Stimulated activated CD8-positive, alpha-beta memory T cell treated with anti-CD3 and anti-CD28 coated beads, Interleukin-4, amount 100 ng/mL, for 1 hour (primary cell): ENCODE measurements around the gene ASB15.
"Not testable (repeated sequence)": the region's sequence is repeated elsewhere in the genome, so short reads cannot be mapped to it uniquely, and the experiment has no call there.

Experiments used
- DNase-seq, 2 donors: peaks; one replicate each; pipeline ENCODE4 v3.0.0-alpha.2; 2020; ENCODE audit warnings: low read depth in 2 of 2, low spot score in 1 of 2

Gene ASB15

DNA sequence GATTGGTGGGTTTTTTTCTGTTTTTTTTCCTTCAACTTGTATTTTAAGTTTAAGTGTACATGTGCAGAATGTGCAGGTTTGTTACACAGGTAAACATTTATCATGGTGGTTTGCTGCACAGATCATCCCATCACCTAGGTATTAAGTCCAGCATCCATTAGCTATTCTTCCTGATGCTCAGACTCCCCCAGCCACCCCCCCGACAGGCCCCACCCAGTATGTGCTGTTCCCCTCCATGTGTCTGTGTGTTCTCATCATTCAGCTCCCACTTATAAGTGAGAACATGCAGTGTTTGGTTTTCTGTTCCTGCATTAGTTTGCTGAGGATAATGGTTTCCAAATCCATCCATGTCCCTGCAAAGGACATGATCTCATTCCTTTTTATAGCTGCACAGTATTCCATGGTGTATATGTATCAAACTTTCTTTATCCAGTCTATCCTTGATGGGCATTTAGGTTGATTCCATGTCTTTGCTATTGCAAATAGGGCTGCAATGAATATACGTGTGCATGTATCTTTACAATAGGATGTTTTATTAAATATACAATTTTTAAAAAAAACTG, 32.5 kb downstream of the ASB15 start:
- not testable (repeated sequence) for DNase-seq

DNA sequence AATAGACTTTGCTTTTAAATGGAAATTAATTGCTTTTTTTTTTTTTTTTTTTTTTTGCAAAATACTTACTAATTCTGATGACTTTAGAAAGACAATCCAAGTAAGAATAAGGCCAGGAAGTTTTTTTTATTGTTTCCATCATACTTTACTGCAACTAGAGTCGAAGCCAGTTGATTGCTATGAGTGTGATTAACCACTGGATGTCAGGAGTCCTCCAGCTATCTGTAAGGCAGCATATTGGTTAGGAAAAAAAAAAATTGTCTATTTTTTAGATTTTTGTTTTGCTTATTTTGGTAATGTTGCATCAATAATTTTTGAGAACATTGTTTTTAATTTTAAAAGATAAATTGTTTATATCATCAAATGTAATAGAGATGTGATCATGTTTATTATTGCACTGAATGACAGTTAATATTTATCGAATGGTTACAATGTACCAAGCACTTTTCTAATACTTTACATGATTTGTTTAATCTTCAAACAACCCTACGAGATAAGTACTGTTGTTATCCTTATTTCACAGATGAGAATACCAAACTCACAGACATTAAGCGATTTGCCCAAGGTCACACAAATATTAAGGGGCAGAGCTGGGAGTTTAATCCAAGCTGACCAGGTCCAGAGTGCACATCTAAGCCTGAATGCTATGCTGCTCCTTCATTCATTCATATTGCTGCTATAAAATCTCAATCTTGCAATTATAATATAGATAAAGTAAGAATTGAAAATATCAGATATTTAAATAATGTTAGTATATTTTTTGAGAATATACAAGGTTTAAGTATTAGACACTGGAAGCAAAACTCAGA, 34.1 kb downstream of the ASB15 start:
- no peak for DNase-seq

DNA sequence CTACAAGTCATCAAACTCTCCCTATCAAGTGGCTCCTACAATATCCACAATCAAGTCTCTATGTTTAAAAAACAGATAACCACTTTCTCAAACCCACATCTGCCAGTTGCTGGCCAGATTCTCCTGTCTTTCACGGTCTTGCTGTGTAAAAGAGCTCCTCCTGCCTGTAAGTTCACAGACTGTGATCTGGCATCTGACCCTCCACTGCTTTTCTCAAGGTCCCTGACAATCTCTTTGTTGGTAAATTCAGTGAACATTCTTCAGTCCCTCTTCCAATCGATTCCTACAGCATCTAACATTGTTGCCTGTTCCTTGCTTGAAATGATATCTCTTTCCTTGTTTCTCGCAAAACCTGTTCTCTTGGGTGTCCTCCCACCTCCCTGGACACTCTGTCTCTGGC, 35.6 kb downstream of the ASB15 start:
- DNase-seq = no peak

DNA sequence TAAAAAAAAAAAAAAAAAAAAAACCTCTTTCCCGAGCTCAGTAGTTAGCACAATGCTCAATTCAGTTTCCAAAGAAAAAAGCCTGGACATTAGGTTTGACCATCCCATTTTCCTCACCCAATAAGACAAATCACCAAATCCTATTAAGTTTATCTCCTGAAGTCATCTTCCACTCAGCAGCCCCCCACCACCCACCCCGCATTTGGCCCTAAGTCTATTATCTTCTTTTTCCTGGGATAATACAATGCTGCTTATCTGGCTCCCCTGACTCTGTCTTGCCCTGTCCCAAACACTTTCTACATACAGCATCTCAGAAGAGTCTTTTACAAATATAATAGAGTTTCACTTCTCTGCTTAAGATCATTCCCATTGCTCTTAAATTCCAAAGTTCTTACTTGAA, 36.3 kb downstream of the ASB15 start:
- DNase-seq = no peak

DNA sequence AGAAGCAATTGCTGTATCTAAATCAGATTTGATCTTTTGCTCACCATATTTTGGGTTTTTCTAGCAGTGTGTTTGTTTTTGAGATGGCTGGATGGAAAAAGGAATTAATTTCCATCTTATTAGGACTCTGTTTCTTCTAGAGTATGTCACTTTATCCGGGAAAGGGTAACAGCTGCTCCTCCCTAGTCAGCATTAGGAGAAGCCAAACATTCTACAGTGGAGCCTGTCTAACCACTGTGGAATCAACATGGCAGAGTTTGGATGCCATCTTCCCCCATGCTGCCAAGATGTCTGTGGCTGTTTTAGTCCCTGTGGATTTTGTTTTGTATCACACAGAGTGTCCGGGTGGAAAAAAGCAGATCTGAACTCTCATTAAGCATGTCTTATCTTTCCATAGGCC, 38.0 kb downstream of the ASB15 start:
- DNase-seq = no peak

DNA sequence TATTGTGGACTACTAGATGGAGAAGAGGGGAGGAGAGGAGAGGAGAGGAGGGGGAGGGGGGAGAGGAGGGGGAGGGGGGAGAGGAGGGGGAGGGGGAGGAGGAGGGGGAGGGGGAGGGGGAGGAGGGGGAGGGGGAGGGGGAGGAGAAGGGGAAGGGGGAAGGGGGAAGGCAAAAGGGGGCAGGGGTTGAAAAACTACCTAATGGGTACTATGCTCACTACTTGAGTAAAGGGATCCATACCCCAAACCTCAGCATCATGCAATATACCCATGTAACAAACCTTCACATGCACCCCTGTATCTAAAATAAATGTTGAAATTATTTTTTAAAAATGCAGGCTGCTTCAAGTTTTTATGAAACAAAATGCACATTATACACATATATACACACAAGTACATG, 39.0 kb downstream of the ASB15 start:
- DNase-seq = no peak

GRCh38 chr7:123641901-123642300, 40.3 kb downstream of the ASB15 start:
- no peak for DNase-seq

- no peak for DNase-seq
These were observed 42.1 kb downstream of the ASB15 start for GRCh38 chr7:123643495-123644441.

GRCh38 chr7:123645516-123645915, 43.9 kb downstream of the ASB15 start:
- DNase-seq = no peak

- DNase-seq = no peak
These were observed 45.6 kb downstream of the ASB15 start for GRCh38 chr7:123647106-123647730.

DNA sequence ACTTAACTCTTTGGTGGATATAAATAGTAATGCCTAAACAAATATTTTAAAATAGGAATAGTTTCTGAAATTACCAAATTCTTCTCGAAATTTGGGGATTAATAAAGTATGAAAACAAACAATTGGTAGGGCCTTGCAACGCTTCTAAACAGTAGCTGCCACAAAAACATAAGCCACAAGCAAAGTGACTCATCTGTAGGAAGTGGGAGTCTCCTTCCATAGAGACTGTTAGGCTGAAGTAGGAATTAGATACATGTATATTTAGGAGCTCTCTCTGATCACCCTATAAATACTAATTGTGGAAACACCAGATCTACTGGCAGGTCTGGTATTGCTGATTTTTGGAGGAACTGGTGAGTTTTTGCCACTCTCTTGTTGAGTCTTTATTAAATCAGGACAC, 48.3 kb downstream of the ASB15 start:
- no peak for DNase-seq

- DNase-seq = no peak
These were observed 49.0 kb downstream of the ASB15 start for GRCh38 chr7:123650595-123650994.

- no peak for DNase-seq
These were observed 50.8 kb downstream of the ASB15 start for GRCh38 chr7:123652406-123652805.

- DNase-seq = no peak
These were observed 51.5 kb downstream of the ASB15 start for GRCh38 chr7:123653162-123653561.

DNA sequence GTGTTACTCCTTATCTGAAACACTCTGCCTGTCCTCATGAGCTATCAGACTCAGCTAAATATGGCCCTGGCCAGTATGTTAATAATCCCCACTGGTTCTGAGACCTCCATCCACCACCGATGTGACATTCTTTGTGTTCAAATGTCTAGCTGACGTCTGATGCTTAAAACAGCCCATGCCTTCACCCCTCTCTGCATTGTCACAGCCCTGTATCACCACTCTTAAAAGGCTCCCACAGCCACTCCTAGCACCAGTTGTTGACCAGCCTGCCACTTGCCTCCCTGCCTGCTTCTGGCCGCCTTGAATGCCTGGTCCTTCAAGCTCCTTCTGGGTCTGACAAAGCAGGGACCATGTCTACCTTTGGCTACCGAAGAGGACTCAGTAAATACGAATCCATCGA, 54.0 kb downstream of the ASB15 start, which contains the start of gene LMOD2:
Gene LMOD2, plus strand, starts transcription at position 253 of the 400 bp plus-strand sequence. Its CDS starts 98 bp downstream, at position 351.
- DNase-seq = no peak

DNA sequence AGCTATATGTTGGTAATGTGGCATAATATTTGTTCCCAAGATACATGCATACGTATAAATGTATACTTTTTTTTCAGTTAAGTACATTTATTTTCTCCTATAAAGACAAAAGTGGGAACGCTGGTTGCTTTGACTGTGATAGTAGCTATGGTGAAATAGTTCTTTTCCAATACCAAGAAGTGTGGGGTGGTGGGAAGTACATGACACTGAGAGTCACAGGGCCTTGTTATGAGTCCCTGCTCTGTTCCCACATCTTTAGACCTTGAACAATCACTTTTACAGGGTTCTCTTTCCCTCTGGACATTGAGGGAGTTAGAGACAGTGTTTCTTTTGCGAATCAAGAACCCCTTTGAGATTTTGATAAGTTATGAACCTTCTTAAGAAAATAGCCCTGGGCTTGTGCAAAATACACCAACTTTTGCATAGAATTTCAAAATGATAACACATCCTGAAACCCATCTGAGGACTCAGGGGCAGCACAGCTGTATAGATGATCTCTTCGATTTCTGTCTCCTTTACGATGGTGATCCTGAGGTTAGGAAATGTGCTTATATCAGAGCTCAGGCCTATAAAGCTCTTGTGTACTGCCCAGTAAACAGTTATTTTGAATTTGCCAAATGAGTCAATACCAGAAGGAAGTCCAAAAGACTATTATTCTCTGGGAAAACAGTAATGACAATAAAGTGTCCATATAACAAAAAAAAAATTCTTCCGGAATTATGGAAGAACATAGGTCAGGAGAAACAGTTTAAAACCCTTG, 55.1 kb downstream of the ASB15 start:
- DNase-seq = no peak

DNA sequence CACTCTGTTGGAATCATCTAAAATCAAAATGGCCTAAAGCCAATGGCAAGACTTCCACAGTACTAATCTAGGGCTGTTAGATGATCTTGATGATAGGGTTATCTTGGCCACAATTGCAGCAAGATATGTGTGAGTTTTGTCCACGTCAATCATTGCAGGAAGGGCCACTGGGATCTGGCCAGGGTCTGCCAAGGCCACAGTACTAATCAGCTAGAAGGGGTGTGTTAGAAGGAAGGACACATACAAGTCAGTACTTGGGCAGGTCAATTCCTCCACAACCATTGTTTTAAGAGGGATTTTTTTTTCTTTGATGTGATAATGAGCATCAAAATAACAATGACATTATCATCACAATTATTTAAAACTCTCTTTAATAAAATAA, 55.7 kb downstream of the ASB15 start:
- no peak for DNase-seq

DNA sequence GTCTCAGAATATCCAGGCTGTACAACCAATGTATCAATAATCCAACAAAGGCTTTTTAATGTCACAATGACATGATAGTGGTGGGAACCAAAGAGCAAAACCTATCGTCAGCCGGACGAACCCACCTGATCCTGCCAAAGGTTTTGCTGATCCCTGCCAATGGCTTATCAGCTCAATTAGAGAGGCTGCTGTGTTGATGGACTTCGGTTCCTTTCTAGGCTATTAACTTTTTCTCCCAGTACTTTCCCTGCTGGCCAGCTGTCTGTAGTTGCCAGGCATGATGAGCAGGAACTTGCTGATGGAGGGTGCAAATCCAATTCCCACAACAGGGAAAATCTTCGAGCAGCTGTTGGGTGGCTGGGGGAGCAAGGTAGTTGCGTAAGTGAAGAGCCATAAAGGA, 56.4 kb downstream of the ASB15 start:
- DNase-seq = no peak

DNA sequence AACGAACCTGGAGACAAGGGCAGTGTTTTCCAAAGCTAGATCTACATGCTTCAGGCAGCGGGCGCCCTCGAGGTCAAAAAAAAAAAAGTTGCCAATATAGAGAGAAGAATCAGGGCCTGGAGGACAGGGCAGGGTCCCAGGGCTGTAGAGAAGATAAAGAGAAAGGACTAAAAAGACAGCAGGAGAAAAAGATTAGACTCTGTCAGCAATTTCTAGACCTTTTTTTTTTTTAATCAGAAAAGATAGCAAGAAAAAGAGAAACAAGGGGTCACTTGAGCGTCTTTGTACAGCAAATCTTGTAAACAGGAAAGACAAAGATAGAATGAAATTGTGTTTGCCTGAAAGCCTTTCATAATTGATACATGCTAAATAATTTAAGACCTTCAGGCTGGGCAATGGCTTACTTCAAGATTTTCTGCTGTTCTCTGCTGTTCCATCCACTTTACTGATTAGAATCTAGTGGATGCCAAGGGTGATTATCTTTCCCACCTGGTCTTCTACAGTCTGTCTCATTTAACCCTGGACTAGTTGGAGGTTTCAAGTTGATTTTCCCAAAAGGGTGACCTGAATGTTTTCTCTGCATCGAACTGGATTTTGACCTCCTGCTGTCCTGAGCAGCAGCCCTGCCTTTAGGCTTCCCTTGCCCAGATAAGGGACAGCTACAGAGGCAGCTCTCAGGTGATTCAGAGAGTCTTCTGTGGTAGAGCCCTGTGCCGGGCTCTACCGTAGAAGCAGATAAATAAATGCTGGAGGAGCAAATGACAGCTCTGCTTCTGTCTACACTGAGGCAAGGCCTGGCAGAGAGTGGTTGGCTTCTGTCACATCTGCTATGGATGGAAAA, 59.1 kb downstream of the ASB15 start:
- DNase-seq = no peak

DNA sequence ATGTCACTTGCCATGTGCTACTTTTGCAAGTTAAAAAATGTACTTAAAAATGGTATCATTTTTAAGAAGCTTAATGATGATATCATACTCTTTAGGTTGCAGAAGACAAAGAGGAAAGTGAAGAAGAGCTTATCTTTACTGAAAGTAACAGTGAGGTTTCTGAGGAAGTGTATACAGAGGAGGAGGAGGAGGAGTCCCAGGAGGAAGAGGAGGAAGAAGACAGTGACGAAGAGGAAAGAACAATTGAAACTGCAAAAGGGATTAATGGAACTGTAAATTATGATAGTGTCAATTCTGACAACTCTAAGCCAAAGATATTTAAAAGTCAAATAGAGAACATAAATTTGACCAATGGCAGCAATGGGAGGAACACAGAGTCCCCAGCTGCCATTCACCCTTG, 60.1 kb downstream of the ASB15 start:
- no peak for DNase-seq
